IMR-90 (cell line): ENCODE results near the gene PLCH2. TPM values are rescaled to one million over a fixed set of nuclear protein-coding genes. Genes with fewer than 3 reads are reported as not detected.

Experiments used
- ATAC-seq: fragments of 200-7000 bp; cut with Tn5 transposase; 2 replicates; pipeline ENCODE4 v1.9.1; 2020; ENCODE audit warnings: low read depth, mild to moderate bottlenecking, moderate library complexity
- BruUV-seq: library from RNA; stranded (reverse); fragments of 400-500 nt; replicated peaks from 2 replicates; lab custom pipeline; 2021; lab: Mats Ljungman, UMichigan
- CTCF ChIA-PET: fragments of 300-600 bp; formaldehyde crosslinking; extraction: SDS; loops from one replicate; lab custom pipeline; 2021; ENCODE audit warnings: antibody characterized with exemption; lab: Yijun Ruan, JAX
- POLR2A ChIA-PET: fragments of 300-600 bp; sonication (Branson Sonifier 250); formaldehyde crosslinking; loops from one replicate; lab custom pipeline; 2022; ENCODE audit warnings: antibody characterized with exemption; ENCODE audit not compliant: unreplicated experiment; lab: Charles Lee
- DNase-seq: peaks from one replicate; pipeline ENCODE4 v3.0.0; 2013
- H2AFZ ChIP-seq: replicated peaks from 2 replicates; pipeline ENCODE3; 2013; ENCODE audit warnings: low read length, mild to moderate bottlenecking; ENCODE audit not compliant: poor library complexity
- H2AK5ac ChIP-seq: 2 replicates; pipeline ENCODE4 v1.6.1; 2013; ENCODE audit warnings: low read depth, low read length, inconsistent platforms
- H2AK9ac ChIP-seq: replicated peaks from 2 replicates; pipeline ENCODE3; 2013; ENCODE audit warnings: mild to moderate bottlenecking, low read depth, low read length, moderate library complexity; ENCODE audit not compliant: poor library complexity
- H2BK120ac ChIP-seq: 2 replicates; pipeline ENCODE4 v1.6.1; 2013; ENCODE audit warnings: low read depth, low read length, inconsistent platforms
- H2BK15ac ChIP-seq: 3 replicates; pipeline ENCODE4 v1.6.1; 2013; ENCODE audit warnings: low read depth, low read length, inconsistent platforms
- H2BK20ac ChIP-seq: 2 replicates; pipeline ENCODE4 v1.6.1; 2013; ENCODE audit warnings: low read depth, mild to moderate bottlenecking, inconsistent platforms, low read length, moderate library complexity
- H2BK5ac ChIP-seq: 2 replicates; pipeline ENCODE4 v1.6.1; 2013; ENCODE audit warnings: mild to moderate bottlenecking, low read depth, low read length, inconsistent platforms; ENCODE audit not compliant: poor library complexity, severe bottlenecking
- H3K14ac ChIP-seq: replicated peaks from 2 replicates; pipeline ENCODE4 v1.6.1; 2013; ENCODE audit warnings: low read depth, low read length, inconsistent platforms
- H3K18ac ChIP-seq: 2 replicates; pipeline ENCODE4 v1.6.1; 2013; ENCODE audit warnings: low read depth, low read length, control low read depth
- H3K23ac ChIP-seq: 2 replicates; pipeline ENCODE4 v1.6.1; 2013; ENCODE audit warnings: low read depth, low read length, inconsistent platforms
- H3K27ac ChIP-seq: 2 replicates; pipeline ENCODE4 v1.5.1; 2013; ENCODE audit warnings: mild to moderate bottlenecking, control low read depth, low read length; ENCODE audit not compliant: insufficient read depth
- H3K27me3 ChIP-seq: 2 replicates; pipeline ENCODE4 v1.6.1; 2013; ENCODE audit warnings: low read length; ENCODE audit not compliant: control insufficient read depth, insufficient read depth
- H3K36me3 ChIP-seq: 2 replicates; pipeline ENCODE4 v1.6.1; 2013; ENCODE audit warnings: low read length, mixed read lengths; ENCODE audit not compliant: control insufficient read depth, insufficient read depth
- H3K4ac ChIP-seq: 2 replicates; pipeline ENCODE4 v1.6.1; 2013; ENCODE audit warnings: low read depth, low read length, inconsistent platforms
- H3K4me1 ChIP-seq: 2 replicates; pipeline ENCODE4 v1.6.1; 2013; ENCODE audit warnings: low read length, mixed read lengths; ENCODE audit not compliant: control insufficient read depth, insufficient read depth
- H3K4me2 ChIP-seq: 2 replicates; pipeline ENCODE4 v1.6.1; 2013; ENCODE audit warnings: low read depth, mild to moderate bottlenecking, control low read depth, low read length, moderate library complexity
- H3K4me3 ChIP-seq: 2 replicates; pipeline ENCODE4 v1.5.1; 2013; ENCODE audit warnings: low read depth, mild to moderate bottlenecking, control low read depth, low read length, moderate library complexity; ENCODE audit not compliant: insufficient read depth
- H3K56ac ChIP-seq: 2 replicates; pipeline ENCODE4 v1.6.1; 2013; ENCODE audit warnings: low read length, inconsistent platforms; ENCODE audit not compliant: insufficient read depth; ENCODE audit errors: extremely low read depth
- H3K79me1 ChIP-seq, 2 experiments: 2 replicates each; pipeline ENCODE4 v1.6.1; 2013; ENCODE audit warnings: low read length in 2 of 2, inconsistent platforms in 1 of 2, low read depth in 1 of 2
- H3K9ac ChIP-seq: 2 replicates; pipeline ENCODE4 v1.6.1; 2013; ENCODE audit warnings: low read depth, low read length, control low read depth
- H3K9me1 ChIP-seq: 2 replicates; pipeline ENCODE4 v1.6.1; 2013; ENCODE audit warnings: low read length, inconsistent platforms; ENCODE audit not compliant: insufficient read depth
- H3K9me3 ChIP-seq: 2 replicates; pipeline ENCODE4 v1.6.1; 2013; ENCODE audit warnings: low read length; ENCODE audit not compliant: control insufficient read depth, insufficient read depth
- H4K20me1 ChIP-seq: 2 replicates; pipeline ENCODE4 v1.6.1; 2013; ENCODE audit warnings: low read length, inconsistent platforms; ENCODE audit not compliant: insufficient read depth
- H4K5ac ChIP-seq: 2 replicates; pipeline ENCODE4 v1.6.1; 2013; ENCODE audit warnings: mild to moderate bottlenecking, low read depth, low read length, control low read depth
- H4K8ac ChIP-seq, 2 experiments: 2 replicates each; pipeline ENCODE4 v1.6.1; 2013; ENCODE audit warnings: low read depth in 2 of 2, low read length in 2 of 2, control low read depth in 1 of 2, inconsistent platforms in 1 of 2
- H4K91ac ChIP-seq: 2 replicates; pipeline ENCODE4 v1.6.1; 2013; ENCODE audit warnings: low read depth, low read length, inconsistent platforms; ENCODE audit not compliant: insufficient read depth
- CHD1 ChIP-seq: IDR thresholded peaks from 2 replicates; pipeline ENCODE4 v1.6.1; 2012; ENCODE audit warnings: low read depth, low read length, improper control_type of control experiment
- FOS ChIP-seq: fragments of 150-350 bp; IDR thresholded peaks from 2 replicates; pipeline ENCODE4 v1.6.1; 2016; ENCODE audit warnings: low read depth, low read length
- MAZ ChIP-seq: IDR thresholded peaks from 2 replicates; pipeline ENCODE4 v1.6.1; 2012; ENCODE audit warnings: low read depth, mild to moderate bottlenecking, low read length, improper control_type of control experiment, moderate library complexity, borderline replicate concordance
- WGBS, 2 experiments: methylation state at CpG; one replicate each; pipeline versions ENCODE4 v1.1.5 to v1.1.7; 2013; ENCODE audit warnings: missing lambda C conversion rate in 2 of 2; ENCODE audit not compliant: insufficient read length in 1 of 2; ENCODE audit errors: extremely low coverage in 2 of 2; 5-methylcytosine and 5-hydroxymethylcytosine counted together
- dilution Hi-C: fragments of 300-500 bp; cut with HindIII; formaldehyde crosslinking; loops from one replicate; pipeline ENCODE4 v1.14.3; 2018; ENCODE audit warnings: low sequenced_read_pairs; ENCODE audit not compliant: unreplicated experiment
- in situ Hi-C: fragments of 300-500 bp; cut with MboI; formaldehyde crosslinking; loops from 3 replicates; pipeline ENCODE4 v1.14.3; 2019; ENCODE audit warnings: low sequenced_read_pairs, inconsistent platforms, mixed read lengths
- intact Hi-C: fragments of 100-400 bp; cut with micrococcal nuclease; formaldehyde crosslinking; loops from 2 replicates; pipeline ENCODE4 v1.10.0; 2022
- polyA plus RNA-seq, 3 experiments: library from polyadenylated mRNA; depleted of rRNA; stranded (reverse); fragments of >200 nt; gene quantifications; 2 replicates each; pipeline ENCODE4 v1.2.3, GENCODE V29; 2012; ENCODE audit warnings: low replicate concordance in 1 of 3
- total RNA-seq: library from RNA; depleted of rRNA; stranded (reverse); fragments of >200 nt; gene quantifications from 2 replicates; pipeline ENCODE4 v1.2.3, GENCODE V29; 2012
- TF ChIP-seq, protein P1 (sequence below): conservative IDR thresholded peaks from 2 replicates; pipeline ENCODE4 v1.5.1; 2012; ENCODE audit warnings: mild to moderate bottlenecking, low read depth, low read length, improper control_type of control experiment

PLCH2 gene
- total and polyA plus RNA-seq, 2 of the 4 experiments (the other 2 are of a cell fraction), result 0.18 to 1.9 TPM

DNA sequence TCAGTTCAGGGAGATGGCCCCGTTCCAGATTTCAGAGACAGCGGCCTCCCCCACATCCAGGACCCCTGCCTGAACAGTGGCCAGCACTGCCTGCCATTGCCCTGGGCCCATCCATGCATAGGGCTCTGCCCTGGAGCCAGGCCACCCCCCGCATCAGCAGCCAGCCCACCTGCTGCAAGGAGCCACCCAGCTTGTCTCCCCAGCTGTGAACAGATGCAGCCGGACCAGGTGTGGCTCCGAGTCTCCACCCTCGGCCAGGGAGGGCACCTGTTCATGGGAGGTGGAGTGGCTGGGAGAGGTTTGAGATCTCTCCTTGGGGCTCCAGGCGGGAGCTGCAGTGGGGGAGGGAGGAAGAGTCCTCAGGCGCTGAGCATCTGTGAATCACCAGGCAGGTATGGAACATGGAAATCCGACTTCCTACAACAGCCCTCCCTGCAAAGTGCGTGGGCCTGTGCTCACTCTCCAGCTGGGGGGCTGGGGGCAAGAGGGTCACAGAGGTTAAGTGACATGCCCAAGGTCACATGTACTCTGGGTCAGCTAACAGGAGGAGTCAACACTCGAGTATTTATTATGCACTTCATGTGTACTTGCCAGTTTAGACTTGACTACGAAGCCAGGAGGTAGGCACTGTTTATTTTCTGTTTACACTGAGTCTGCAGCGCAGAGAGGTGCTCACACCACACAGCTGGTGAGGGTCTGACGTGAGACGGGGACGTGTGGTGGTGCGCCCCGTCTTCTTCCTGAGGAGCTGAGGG, 58.8 kb downstream of the PLCH2 start:
- Histone ChIP-seq H3K56ac (no peak overlapping the region), H3K36me3 (no peaks in the 10 kb centered on the region), H3K23ac (no peak overlapping the region), H3K14ac (peak overlapping the region; percentile 26; the same call in 1 of the 2 replicates), H3K4me2 (peak overlapping the region; percentile 60; the same call in 1 of the 2 replicates), H3K18ac (peak overlapping the region; percentile 20; the same call in 1 of the 2 replicates), H3K9me1 (peaks cover 9% of the 10 kb centered on the region), H2BK120ac (peak overlapping the region; percentile 85), H4K91ac (peak overlapping the region; percentile 41; the same call in 1 of the 2 replicates), H4K8ac (peak overlapping the region in 1 of 2 experiments; percentile 53; a peak in 2 of 4 replicates), H2AFZ (peak overlapping the region; percentile 84), H3K4ac (peak overlapping the region; percentile 77), H4K20me1 (no peaks in the 10 kb centered on the region), H3K9ac (no peak overlapping the region), H2AK5ac (peak overlapping the region; percentile 54; the same call in 1 of the 2 replicates), H3K4me1 (peaks cover 12% of the 10 kb centered on the region), H3K27me3 (peaks cover 15% of the 10 kb centered on the region; the same call in 1 of the 2 replicates), H3K79me1 (no peaks in the 10 kb centered on the region), H2AK9ac (peak overlapping the region; percentile 60), H3K27ac (no peak overlapping the region), H2BK5ac (peak overlapping the region; percentile 41), H4K5ac (peak overlapping the region; percentile 8; the same call in 1 of the 2 replicates), H3K9me3 (no peaks in the 10 kb centered on the region), H3K4me3 (no peak overlapping the region), H2BK15ac (no peak overlapping the region; the same call in 2 of the 3 replicates), H2BK20ac (peak overlapping the region; percentile 46; the same call in 1 of the 2 replicates)
- intact Hi-C loops, result no loop called here
- POLR2A ChIA-PET, result no interaction called here
- peak; percentile 52 for TF ChIP-seq FOS
- peak; percentile 64; the same call in 1 of the 2 replicates for TF ChIP-seq MAZ
- TF ChIP-seq, protein P1, sequence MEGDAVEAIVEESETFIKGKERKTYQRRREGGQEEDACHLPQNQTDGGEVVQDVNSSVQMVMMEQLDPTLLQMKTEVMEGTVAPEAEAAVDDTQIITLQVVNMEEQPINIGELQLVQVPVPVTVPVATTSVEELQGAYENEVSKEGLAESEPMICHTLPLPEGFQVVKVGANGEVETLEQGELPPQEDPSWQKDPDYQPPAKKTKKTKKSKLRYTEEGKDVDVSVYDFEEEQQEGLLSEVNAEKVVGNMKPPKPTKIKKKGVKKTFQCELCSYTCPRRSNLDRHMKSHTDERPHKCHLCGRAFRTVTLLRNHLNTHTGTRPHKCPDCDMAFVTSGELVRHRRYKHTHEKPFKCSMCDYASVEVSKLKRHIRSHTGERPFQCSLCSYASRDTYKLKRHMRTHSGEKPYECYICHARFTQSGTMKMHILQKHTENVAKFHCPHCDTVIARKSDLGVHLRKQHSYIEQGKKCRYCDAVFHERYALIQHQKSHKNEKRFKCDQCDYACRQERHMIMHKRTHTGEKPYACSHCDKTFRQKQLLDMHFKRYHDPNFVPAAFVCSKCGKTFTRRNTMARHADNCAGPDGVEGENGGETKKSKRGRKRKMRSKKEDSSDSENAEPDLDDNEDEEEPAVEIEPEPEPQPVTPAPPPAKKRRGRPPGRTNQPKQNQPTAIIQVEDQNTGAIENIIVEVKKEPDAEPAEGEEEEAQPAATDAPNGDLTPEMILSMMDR, result no peak
- TF ChIP-seq CHD1, result no peak
- DNase-seq, result peak; percentile 71
- CTCF ChIA-PET, result interaction anchor here (1.3 kb wide), 1 partner anchor 8 kb away, joined by 3 read pairs; the partner anchor contains the start of gene PANK4
- no TSS peak for BruUV-seq
- WGBS, 2 experiments, result 11% methylated on average over 4 of the region's 18 CpGs; no CpG with 5 or more reads in 1 of the 2 experiments
- peak; percentile 75 for ATAC-seq
- dilution Hi-C loops, result no loop called here
- in situ Hi-C loops, result loop anchor here (25.0 kb wide), 1 partner anchor 348 kb away; the partner anchor contains the start of gene FAAP20
